Activated CD8-positive, alpha-beta memory T cell treated with anti-CD3 and anti-CD28 coated beads, Interleukin-2, amount 10 ng/mL, durations not matched to agents 7 days and 5 days (primary cell): ENCODE results near the gene AKAP8L. TPM values are rescaled to one million over a fixed set of nuclear protein-coding genes. Genes with fewer than 3 reads are reported as not detected.

Experiments used
- ATAC-seq: fragments of 150-1000 bp; cut with Tn5 transposase; one replicate; pipeline ENCODE4 v1.10.0; 2021; ENCODE audit warnings: moderate library complexity
- CTCF ChIA-PET: fragments of 350-600 bp; sonication (Branson Sonifier 250); formaldehyde crosslinking; loops from one replicate; lab custom pipeline; 2021; ENCODE audit warnings: antibody characterized with exemption; lab: Charles Lee
- DNase-seq: peaks from one replicate; pipeline ENCODE4 v3.0.0-alpha.2; 2020
- H3K27ac Mint-ChIP-seq: one replicate; pipeline ENCODE4 v1.8.0; 2021; ENCODE audit warnings: mild to moderate bottlenecking, mixed read lengths
- H3K27me3 Mint-ChIP-seq: one replicate; pipeline ENCODE4 v1.8.0; 2021; ENCODE audit warnings: mixed read lengths
- H3K36me3 Mint-ChIP-seq: one replicate; pipeline ENCODE4 v1.8.0; 2021; ENCODE audit warnings: mild to moderate bottlenecking, mixed read lengths
- H3K4me1 Mint-ChIP-seq: one replicate; pipeline ENCODE4 v1.8.0; 2021; ENCODE audit warnings: mixed read lengths
- H3K4me3 Mint-ChIP-seq: one replicate; pipeline ENCODE4 v1.8.0; 2021; ENCODE audit warnings: mild to moderate bottlenecking, moderate library complexity, mixed read lengths
- H3K9me3 Mint-ChIP-seq: one replicate; pipeline ENCODE4 v1.8.0; 2022; ENCODE audit warnings: low read depth, mixed read lengths
- total RNA-seq, 2 experiments: library from RNA; stranded (reverse); gene quantifications; one replicate each; pipeline ENCODE4 v1.2.3, GENCODE V29; 2021

The AKAP8L gene
- total RNA-seq: 100 to 1,000 TPM; 105 to 116 TPM

GRCh38 chr19:15418579-15419412, at the start of gene AKAP8L:
TSS of gene AKAP8L (minus strand) at chr19:15418988. CDS start at chr19:15418923, 65 bp downstream.
- peak within 1 kb of the TSS; percentile 92 for H3K4me3 Mint-ChIP-seq
- ATAC-seq (peak; percentile 98), DNase-seq (peak; percentile 100)
- peaks cover 36% of the 10 kb centered on the region for H3K4me1 Mint-ChIP-seq
- CTCF ChIA-PET: interaction anchor here (0.6 to 7.6 kb wide), 43 partner anchors 9 to 846 kb away, joined by 3 to 198 read pairs (median 5); partner anchors contain the start of genes AKAP8, BRD4, NDUFB7 and RASAL3
- peaks cover 24% of the 10 kb centered on the region for H3K36me3 Mint-ChIP-seq
- H3K27me3 Mint-ChIP-seq: no peaks in the 10 kb centered on the region
- peak within 1 kb of the TSS; percentile 94 for H3K27ac Mint-ChIP-seq
- no peaks in the 10 kb centered on the region for H3K9me3 Mint-ChIP-seq

- peaks cover 5% of the 10 kb centered on the region for H3K36me3 Mint-ChIP-seq
- no peak overlapping the region for H3K4me3 Mint-ChIP-seq
- DNase-seq: no peak
- H3K9me3 Mint-ChIP-seq: no peaks in the 10 kb centered on the region
- CTCF ChIA-PET: interaction anchor here (0.6 to 8.4 kb wide), 14 partner anchors 9 to 236 kb away, joined by 3 to 68 read pairs (median 4); partner anchors contain the start of gene AKAP8L
- H3K4me1 Mint-ChIP-seq: peaks cover 56% of the 10 kb centered on the region
- H3K27ac Mint-ChIP-seq: peak overlapping the region; percentile 87
- H3K27me3 Mint-ChIP-seq: peaks cover 6% of the 10 kb centered on the region
- ATAC-seq: no peak
Observed at GRCh38 chr19:15467734-15468214, 49.0 kb upstream of the AKAP8L start.

GRCh38 chr19:15466851-15467733, 48.3 kb upstream of the AKAP8L start:
- ATAC-seq (peak; percentile 63), DNase-seq (peak; percentile 91)
- H3K4me1 Mint-ChIP-seq: peaks cover 62% of the 10 kb centered on the region
- CTCF ChIA-PET: interaction anchor here (0.9 to 8.4 kb wide), 11 partner anchors 9 to 90 kb away, joined by 3 to 68 read pairs (median 5); partner anchors contain the start of gene AKAP8L
- peaks cover 6% of the 10 kb centered on the region for H3K27me3 Mint-ChIP-seq
- peak overlapping the region; percentile 87 for H3K27ac Mint-ChIP-seq
- H3K36me3 Mint-ChIP-seq: peaks cover 9% of the 10 kb centered on the region
- H3K9me3 Mint-ChIP-seq: no peaks in the 10 kb centered on the region
- peak overlapping the region; percentile 39 for H3K4me3 Mint-ChIP-seq

GRCh38 chr19:15464394-15465385, 45.9 kb upstream of the AKAP8L start, which contains the start of gene RASAL3:
TSS of gene RASAL3 (minus strand) at chr19:15464544. CDS start at chr19:15464358, 186 bp downstream.
- ATAC-seq (peak; percentile 59), DNase-seq (peak; percentile 89)
- H3K27me3 Mint-ChIP-seq: peaks cover 6% of the 10 kb centered on the region
- H3K27ac Mint-ChIP-seq: peak within 1 kb of the TSS; percentile 89
- CTCF ChIA-PET: interaction anchor here (0.8 to 8.4 kb wide), 8 partner anchors 10 to 90 kb away, joined by 3 to 68 read pairs (median 4); partner anchors contain the start of genes AKAP8, AKAP8L and PGLYRP2
- peaks cover 26% of the 10 kb centered on the region for H3K36me3 Mint-ChIP-seq
- peaks cover 68% of the 10 kb centered on the region for H3K4me1 Mint-ChIP-seq
- H3K4me3 Mint-ChIP-seq: peak within 1 kb of the TSS; percentile 87
- no peaks in the 10 kb centered on the region for H3K9me3 Mint-ChIP-seq

- peak overlapping the region; percentile 89 for H3K27ac Mint-ChIP-seq
- no peaks in the 10 kb centered on the region for H3K9me3 Mint-ChIP-seq
- ATAC-seq (peak; percentile 75), DNase-seq (peak; percentile 93)
- CTCF ChIA-PET: interaction anchor here (0.7 to 8.4 kb wide), 11 partner anchors 9 to 93 kb away, joined by 3 to 68 read pairs (median 4); partner anchors contain the start of genes AKAP8, AKAP8L and WIZ
- H3K4me1 Mint-ChIP-seq: peaks cover 63% of the 10 kb centered on the region
- H3K27me3 Mint-ChIP-seq: peaks cover under 1% of the 10 kb centered on the region
- H3K36me3 Mint-ChIP-seq: peaks cover 31% of the 10 kb centered on the region
- H3K4me3 Mint-ChIP-seq: peak overlapping the region; percentile 87
Observed at GRCh38 chr19:15463861-15464371, 45.1 kb upstream of the AKAP8L start.

GRCh38 chr19:15461694-15462093, 42.9 kb upstream of the AKAP8L start:
- DNase-seq (no peak), ATAC-seq (no peak)
- H3K27me3 Mint-ChIP-seq: no peaks in the 10 kb centered on the region
- no peaks in the 10 kb centered on the region for H3K9me3 Mint-ChIP-seq
- peak overlapping the region; percentile 87 for H3K4me3 Mint-ChIP-seq
- CTCF ChIA-PET: interaction anchor here (1.3 to 8.4 kb wide), 3 partner anchors 9 to 93 kb away, joined by 3 to 68 read pairs (median 7); partner anchors contain the start of gene AKAP8L
- H3K27ac Mint-ChIP-seq: peak overlapping the region; percentile 89
- peaks cover 45% of the 10 kb centered on the region for H3K36me3 Mint-ChIP-seq
- H3K4me1 Mint-ChIP-seq: peaks cover 40% of the 10 kb centered on the region

- CTCF ChIA-PET: no interaction called here
- ATAC-seq: no peak
- Mint-ChIP-seq H3K27ac (no peak overlapping the region), H3K4me1 (peaks cover 22% of the 10 kb centered on the region), H3K9me3 (no peaks in the 10 kb centered on the region), H3K36me3 (peaks cover 72% of the 10 kb centered on the region), H3K4me3 (no peak overlapping the region), H3K27me3 (no peaks in the 10 kb centered on the region)
- no peak for DNase-seq
Observed at GRCh38 chr19:15457701-15458484, 39.1 kb upstream of the AKAP8L start.

GRCh38 chr19:15456871-15457700, 38.3 kb upstream of the AKAP8L start:
- Mint-ChIP-seq H3K4me1 (peaks cover 15% of the 10 kb centered on the region), H3K27me3 (no peaks in the 10 kb centered on the region), H3K36me3 (peaks cover 72% of the 10 kb centered on the region), H3K9me3 (no peaks in the 10 kb centered on the region), H3K27ac (no peak overlapping the region), H3K4me3 (no peak overlapping the region)
- CTCF ChIA-PET: interaction anchor here (1.1 kb wide), 2 partner anchors 94 to 99 kb away, joined by 3 to 4 read pairs; no protein-coding TSS in a partner anchor
- DNase-seq: no peak
- ATAC-seq: no peak

- Mint-ChIP-seq H3K4me1 (peaks cover 9% of the 10 kb centered on the region), H3K4me3 (no peak overlapping the region), H3K9me3 (no peaks in the 10 kb centered on the region), H3K36me3 (peaks cover 72% of the 10 kb centered on the region), H3K27me3 (no peaks in the 10 kb centered on the region), H3K27ac (no peak overlapping the region)
- ATAC-seq: no peak
- DNase-seq: no peak
- CTCF ChIA-PET: interaction anchor here (1.1 kb wide), 2 partner anchors 95 to 99 kb away, joined by 3 to 4 read pairs; no protein-coding TSS in a partner anchor
Observed at GRCh38 chr19:15456441-15456840, 37.7 kb upstream of the AKAP8L start.

- Mint-ChIP-seq H3K36me3 (peaks cover 75% of the 10 kb centered on the region), H3K27ac (no peak overlapping the region), H3K9me3 (no peaks in the 10 kb centered on the region), H3K4me3 (no peak overlapping the region), H3K27me3 (no peaks in the 10 kb centered on the region), H3K4me1 (peaks cover 13% of the 10 kb centered on the region)
- DNase-seq (no peak), ATAC-seq (no peak)
- CTCF ChIA-PET: interaction anchor here (1.1 kb wide), 1 partner anchor 100 kb away, joined by 4 read pairs; no protein-coding TSS in a partner anchor
Observed at GRCh38 chr19:15455996-15456395, 37.2 kb upstream of the AKAP8L start.
